ENCODE results near the gene NXF3. TPM values are rescaled to one million over a fixed set of nuclear protein-coding genes. Genes with fewer than 3 reads are reported as not detected.

The NXF3 gene
- total RNA-seq, 4 donors from 2014 or later = 0.11 to 0.91 TPM; not detected in 2

GRCh38 chrX:103063918-103064434, 29.0 kb downstream of the NXF3 start, which contains the start of gene BEX1:
TSS of gene BEX1 (minus strand) at chrX:103064171. CDS start at chrX:103063274, 897 bp downstream.
- Histone ChIP-seq H3K36me3 (no peaks in the 10 kb centered on the region), H3K27me3 (peaks cover 0 to 7% (median 0%) of the 10 kb centered on the region in 4 donors), H3K27ac (replicated peaks in 1 of 4) (no peak within 1 kb of the TSS), H3K4me3 (peak within 1 kb of the TSS; percentile 25 to 42 (median 40)), H3K4me1 (peaks cover 0 to 12% (median 9%) of the 10 kb centered on the region in 4 donors), H3K9me3 (no peaks in the 10 kb centered on the region)
- WGBS = 29% methylated on average over 21 of the region's 39 CpGs
- intact Hi-C loops (cut with DNase I) = no loop called here
- no peak for TF ChIP-seq POLR2A (IDR thresholded peaks at IDR 0.05; ENCODE audit: low read depth)
- no peak for DNase-seq (ENCODE audit: extremely low spot score)

DNA sequence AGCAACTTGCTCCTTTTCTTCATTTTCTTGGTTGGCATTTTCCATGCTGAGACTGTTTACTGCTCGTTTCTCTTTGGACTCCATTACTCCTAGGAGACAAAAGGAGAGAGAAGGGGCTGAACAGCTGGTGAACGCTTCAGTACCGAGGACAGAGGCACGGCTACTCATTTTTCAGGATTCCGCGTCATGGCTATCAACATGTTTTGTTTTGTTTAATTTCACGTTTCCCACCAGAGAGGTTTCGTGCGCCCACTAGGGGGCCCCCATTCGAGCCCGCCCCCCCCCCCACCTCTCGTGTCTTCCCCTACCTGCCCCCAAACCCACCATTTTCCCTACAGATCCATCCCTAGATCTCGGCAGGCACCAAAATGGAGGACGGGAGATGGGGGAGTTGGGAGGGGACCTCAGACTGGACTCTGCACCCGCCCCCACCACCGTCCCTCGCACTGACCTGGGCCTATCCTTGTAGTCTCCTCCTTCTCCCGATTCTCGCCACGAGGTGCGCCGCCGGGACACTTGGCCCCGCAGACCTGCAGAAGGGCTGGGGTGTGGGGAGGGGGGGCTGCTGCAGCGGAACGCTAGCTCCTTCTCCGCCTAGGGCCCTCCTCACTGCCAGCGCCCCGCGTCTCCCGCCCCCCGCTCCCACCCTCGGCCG, 29.6 kb downstream of the NXF3 start:
- WGBS = 25% methylated on average over 25 of the region's 34 CpGs
- no peak for DNase-seq (ENCODE audit: extremely low spot score)
- no peaks in the 10 kb centered on the region for H3K36me3 ChIP-seq
- no peak overlapping the region for H3K27ac ChIP-seq (replicated peaks in 1 of 4)
- no peaks in the 10 kb centered on the region for H3K9me3 ChIP-seq
- H3K27me3 ChIP-seq = peaks cover 0 to 7% (median 0%) of the 10 kb centered on the region in 4 donors
- H3K4me3 ChIP-seq = peak overlapping the region; percentile 25 to 42 (median 40)
- TF ChIP-seq POLR2AphosphoS5 (IDR thresholded peaks at IDR 0.05) = no peak
- no peak for TF ChIP-seq EP300 (IDR thresholded peaks at IDR 0.05)
- TF ChIP-seq, protein P1, sequence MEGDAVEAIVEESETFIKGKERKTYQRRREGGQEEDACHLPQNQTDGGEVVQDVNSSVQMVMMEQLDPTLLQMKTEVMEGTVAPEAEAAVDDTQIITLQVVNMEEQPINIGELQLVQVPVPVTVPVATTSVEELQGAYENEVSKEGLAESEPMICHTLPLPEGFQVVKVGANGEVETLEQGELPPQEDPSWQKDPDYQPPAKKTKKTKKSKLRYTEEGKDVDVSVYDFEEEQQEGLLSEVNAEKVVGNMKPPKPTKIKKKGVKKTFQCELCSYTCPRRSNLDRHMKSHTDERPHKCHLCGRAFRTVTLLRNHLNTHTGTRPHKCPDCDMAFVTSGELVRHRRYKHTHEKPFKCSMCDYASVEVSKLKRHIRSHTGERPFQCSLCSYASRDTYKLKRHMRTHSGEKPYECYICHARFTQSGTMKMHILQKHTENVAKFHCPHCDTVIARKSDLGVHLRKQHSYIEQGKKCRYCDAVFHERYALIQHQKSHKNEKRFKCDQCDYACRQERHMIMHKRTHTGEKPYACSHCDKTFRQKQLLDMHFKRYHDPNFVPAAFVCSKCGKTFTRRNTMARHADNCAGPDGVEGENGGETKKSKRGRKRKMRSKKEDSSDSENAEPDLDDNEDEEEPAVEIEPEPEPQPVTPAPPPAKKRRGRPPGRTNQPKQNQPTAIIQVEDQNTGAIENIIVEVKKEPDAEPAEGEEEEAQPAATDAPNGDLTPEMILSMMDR (IDR thresholded peaks at IDR 0.05) = no peak
- no peak for TF ChIP-seq POLR2A (IDR thresholded peaks at IDR 0.05; ENCODE audit: low read depth)
- intact Hi-C loops (cut with DNase I) = no loop called here
- H3K4me1 ChIP-seq = peaks cover 0 to 12% (median 9%) of the 10 kb centered on the region in 4 donors

- WGBS = 87% methylated on average over 3 of the region's 3 CpGs
- H3K27me3 ChIP-seq = peaks cover 0 to 7% (median 0%) of the 10 kb centered on the region in 4 donors
- H3K4me1 ChIP-seq = peaks cover 0 to 12% (median 9%) of the 10 kb centered on the region in 4 donors
- H3K27ac ChIP-seq (replicated peaks in 1 of 4) = no peak overlapping the region
- intact Hi-C loops (cut with DNase I) = no loop called here
- H3K4me3 ChIP-seq = no peak overlapping the region
- DNase-seq (ENCODE audit: extremely low spot score) = no peak
- no peaks in the 10 kb centered on the region for H3K36me3 ChIP-seq
- H3K9me3 ChIP-seq = no peaks in the 10 kb centered on the region
- TF ChIP-seq POLR2A (IDR thresholded peaks at IDR 0.05; ENCODE audit: low read depth) = no peak
- TF ChIP-seq, protein P1 (IDR thresholded peaks at IDR 0.05) = no peak
- TF ChIP-seq POLR2AphosphoS5 (IDR thresholded peaks at IDR 0.05) = no peak
- no peak for TF ChIP-seq EP300 (IDR thresholded peaks at IDR 0.05)
Measured at GRCh38 chrX:103061486-103061885, 31.5 kb downstream of the NXF3 start.

DNA sequence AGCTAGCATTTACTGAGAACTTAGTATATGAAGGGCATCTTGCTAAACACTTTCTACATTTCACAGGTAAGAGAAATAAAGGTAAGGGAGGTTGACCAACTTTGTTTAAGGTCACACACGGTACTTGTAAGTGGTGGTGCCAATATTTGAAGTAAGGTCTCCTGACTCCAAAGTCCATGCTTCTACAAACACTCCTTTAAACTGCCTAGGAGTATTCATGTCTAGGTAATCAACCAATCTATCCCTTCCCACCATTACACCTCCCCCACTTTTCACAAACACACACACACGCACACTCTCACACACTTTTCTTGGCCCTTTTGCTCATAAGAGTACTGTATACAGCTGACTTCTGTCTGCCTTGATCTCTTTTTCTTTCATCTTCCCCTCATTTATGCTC, 36.0 kb downstream of the NXF3 start:
- DNase-seq (ENCODE audit: extremely low spot score) = no peak
- Histone ChIP-seq H3K27me3 (peaks cover 0 to 3% (median 0%) of the 10 kb centered on the region in 4 donors), H3K36me3 (no peaks in the 10 kb centered on the region), H3K9me3 (no peaks in the 10 kb centered on the region), H3K27ac (replicated peaks in 1 of 4) (no peak overlapping the region), H3K4me3 (no peak overlapping the region), H3K4me1 (no peaks in the 10 kb centered on the region)
- intact Hi-C loops (cut with DNase I) = no loop called here
- TF ChIP-seq EP300 (IDR thresholded peaks at IDR 0.05) = no peak
- 71% methylated on average over 2 of the region's 2 CpGs for WGBS

DNA sequence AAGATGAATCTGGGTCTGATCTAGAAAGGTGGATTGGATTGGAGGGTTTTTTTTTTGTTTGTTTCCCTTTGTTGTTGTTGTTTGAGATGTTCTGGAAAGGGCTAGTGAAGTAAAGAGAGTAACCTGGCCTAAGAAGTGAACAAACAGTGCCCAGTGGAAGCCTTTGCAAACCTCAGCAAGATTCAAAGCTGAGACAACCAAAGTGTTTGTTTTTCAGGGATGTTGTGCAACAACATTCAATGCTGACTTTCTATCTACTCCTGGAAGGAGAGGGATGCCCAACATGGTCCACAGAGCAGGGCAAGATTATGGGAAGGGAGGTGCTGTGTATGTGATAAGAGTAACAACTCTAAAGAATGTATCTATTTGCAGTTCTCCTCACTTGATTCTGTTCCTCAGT, 40.3 kb downstream of the NXF3 start:
- no peak overlapping the region for H3K27ac ChIP-seq (replicated peaks in 1 of 4)
- no peaks in the 10 kb centered on the region for H3K4me1 ChIP-seq
- no peaks in the 10 kb centered on the region for H3K9me3 ChIP-seq
- no peak overlapping the region for H3K4me3 ChIP-seq
- TF ChIP-seq POLR2A (IDR thresholded peaks at IDR 0.05; ENCODE audit: low read depth) (no peak), EP300 (IDR thresholded peaks at IDR 0.05) (no peak), POLR2AphosphoS5 (IDR thresholded peaks at IDR 0.05) (no peak)
- TF ChIP-seq, protein P1 (IDR thresholded peaks at IDR 0.05) = no peak
- intact Hi-C loops (cut with DNase I) = no loop called here
- no peak for DNase-seq (ENCODE audit: extremely low spot score)
- H3K27me3 ChIP-seq = no peaks in the 10 kb centered on the region
- H3K36me3 ChIP-seq = no peaks in the 10 kb centered on the region

All from esophagus muscularis mucosa (tissue), 4 donors.